ENCODE results near the gene CAMP. TPM values are rescaled to one million over a fixed set of nuclear protein-coding genes. Genes with fewer than 3 reads are reported as not detected.

CAMP gene, protein sequence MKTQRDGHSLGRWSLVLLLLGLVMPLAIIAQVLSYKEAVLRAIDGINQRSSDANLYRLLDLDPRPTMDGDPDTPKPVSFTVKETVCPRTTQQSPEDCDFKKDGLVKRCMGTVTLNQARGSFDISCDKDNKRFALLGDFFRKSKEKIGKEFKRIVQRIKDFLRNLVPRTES
- not detected for total RNA-seq

GRCh38 chr3:48222616-48223513 is at the start of gene CAMP:
TSS of gene CAMP (plus strand) at chr3:48223495. CDS start at chr3:48223512, 17 bp downstream.

GRCh38 chr3:48188266-48189201 is 34.8 kb upstream of the CAMP start, which contains the start of gene CDC25A:
TSS of gene CDC25A (minus strand) at chr3:48188417. CDS start at chr3:48187947, 470 bp downstream.

Small RNA genes lying within 50 kb of the gene (microRNA-seq; reads per million reads assigned to microRNA genes)
- gene MIR4443 (ENCODE audit: borderline microRNAs expressed, borderline replicate concordance) = 7.9 reads per million, percentile 37 among the genes with 10 or more reads in this experiment

Other genes starting within 250 kb of the CAMP start
- gene MAP4, start 207.1 kb upstream of the CAMP start, total RNA-seq = 10 to 100 TPM; 81.3 to 82.9 TPM
- gene CDC25A, start 35.1 kb upstream of the CAMP start, total RNA-seq = 10 to 100 TPM; 15.8 to 16.3 TPM
- gene ZNF589, start 17.6 kb downstream of the CAMP start, total RNA-seq = 10 to 100 TPM; 44.5 to 48.6 TPM
- gene NME6, start 77.9 kb downstream of the CAMP start, total RNA-seq = 10 to 100 TPM; 32.0 to 34.8 TPM
- not detected for gene SPINK8, start 110.2 kb downstream of the CAMP start, total RNA-seq
- not detected for gene FBXW12, start 148.7 kb downstream of the CAMP start, total RNA-seq
- 1 to 10 TPM; 2.1 to 2.6 TPM for gene PLXNB1, start 206.6 kb downstream of the CAMP start, total RNA-seq
- gene CCDC51, start 216.6 kb downstream of the CAMP start, total RNA-seq = 10 to 100 TPM; 11.7 to 11.8 TPM
- gene TMA7, start 216.8 kb downstream of the CAMP start, total RNA-seq = 100 to 1,000 TPM; 293 to 318 TPM
- 10 to 100 TPM; 13.5 to 14.9 TPM for gene ATRIP, start 223.2 kb downstream of the CAMP start, total RNA-seq